GM12872 (cell line): ENCODE results near the gene C16orf54.

Source experiments
- CTCF ChIP-seq: IDR thresholded peaks from 3 replicates; pipeline ENCODE4 v1.5.1; 2011; ENCODE audit warnings: low read depth, mild to moderate bottlenecking, low read length, moderate library complexity; ENCODE audit not compliant: insufficient read depth

C16orf54 gene

DNA sequence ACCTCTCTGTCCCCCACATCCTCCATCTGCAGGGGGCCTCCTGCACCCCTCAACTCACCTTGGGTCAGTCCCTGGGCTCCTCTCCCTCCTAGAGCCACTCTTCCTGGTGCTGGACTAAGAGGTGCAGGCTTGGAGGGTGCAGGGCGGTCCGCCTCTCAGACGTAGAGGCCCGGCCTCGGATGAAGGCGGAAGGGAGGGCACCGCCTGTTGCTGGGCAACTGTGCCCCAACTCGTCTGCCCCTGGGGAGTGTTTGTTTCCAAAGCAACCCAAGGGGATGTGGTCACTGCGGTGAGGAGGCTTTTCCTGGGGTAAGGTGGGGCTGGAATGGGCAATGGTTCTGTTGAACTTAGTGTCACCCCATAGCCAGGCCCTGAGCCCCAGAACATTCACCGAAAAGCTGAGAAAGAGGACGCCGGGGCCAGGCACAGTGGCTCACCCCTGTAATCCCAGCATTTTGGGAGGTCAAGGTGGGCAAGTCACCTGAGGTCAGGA is at the start of gene C16orf54:
Gene C16orf54 (minus strand): TSS at position 138 of the 493 bp plus-strand sequence. CDS start 1,039 bp downstream, outside the sequence.
- no peak for TF ChIP-seq CTCF

GRCh38 chr16:29794231-29794710 is 48.5 kb upstream of the C16orf54 start:
- no peak for TF ChIP-seq CTCF

- TF ChIP-seq CTCF: no peak
Measured at GRCh38 chr16:29791845-29792807, 46.3 kb upstream of the C16orf54 start.

- no peak for TF ChIP-seq CTCF
Measured at GRCh38 chr16:29790949-29791844, 45.4 kb upstream of the C16orf54 start.

- peak; percentile 84 for TF ChIP-seq CTCF
Measured at GRCh38 chr16:29790183-29790948, 44.6 kb upstream of the C16orf54 start, which contains the start of gene KIF22. KIF22 (plus strand) TSS chr16:29790751; CDS start chr16:29790760, 9 bp downstream.

- TF ChIP-seq CTCF: no peak
Measured at GRCh38 chr16:29789775-29790182, 44.0 kb upstream of the C16orf54 start.
